GM18870 (cell line): ENCODE measurements around the gene PATE2.

Source experiments
- ATAC-seq: cut with Tn5 transposase; IDR thresholded peaks from one replicate; pipeline ENCODE4 v1.9.1; 2021; ENCODE audit warnings: moderate library complexity; ENCODE audit not compliant: unreplicated experiment

The PATE2 gene

DNA sequence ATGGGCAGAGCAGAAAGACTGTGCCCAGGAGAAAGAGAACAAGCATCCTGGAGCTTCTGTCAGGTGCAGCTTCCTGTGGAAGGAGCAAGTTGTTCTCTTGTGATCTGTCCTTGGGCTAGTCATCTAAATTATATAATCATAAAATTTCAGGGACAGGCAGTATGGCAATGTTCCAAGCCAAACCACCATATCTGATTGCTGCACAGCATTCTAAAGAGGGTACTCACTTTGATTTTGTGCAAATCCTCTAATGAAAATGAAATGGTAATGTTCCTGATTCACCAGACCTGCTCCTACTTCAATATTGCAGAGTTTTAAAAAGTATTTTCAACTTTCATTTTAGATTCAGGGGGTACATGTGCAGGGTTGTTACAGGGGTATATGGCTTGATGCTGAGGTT lies at the start of gene PATE2:
Gene PATE2 (minus strand): TSS at position 101 of the 400 bp plus-strand sequence. CDS start 55 bp downstream, at position 46.
- no peak for ATAC-seq

DNA sequence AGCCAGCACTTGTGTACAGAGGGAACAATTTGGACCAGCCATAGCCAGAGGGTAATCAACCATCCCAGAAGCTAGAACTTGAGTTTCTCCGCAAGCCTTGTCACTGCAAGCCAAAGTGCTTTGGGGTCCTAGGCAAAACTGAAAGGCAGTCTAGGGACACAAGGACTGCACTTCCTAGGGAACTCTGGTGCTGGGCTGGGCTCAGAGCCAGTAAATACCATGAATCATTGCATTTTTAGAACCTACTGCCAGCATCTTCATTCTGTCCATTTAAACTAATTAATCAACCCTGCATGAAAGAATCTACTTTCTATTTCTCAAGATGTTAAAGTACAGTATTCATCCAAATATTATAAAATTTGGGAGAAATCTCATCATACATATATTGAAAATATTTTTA lies 29.3 kb upstream of the PATE2 start:
- ATAC-seq: no peak

DNA sequence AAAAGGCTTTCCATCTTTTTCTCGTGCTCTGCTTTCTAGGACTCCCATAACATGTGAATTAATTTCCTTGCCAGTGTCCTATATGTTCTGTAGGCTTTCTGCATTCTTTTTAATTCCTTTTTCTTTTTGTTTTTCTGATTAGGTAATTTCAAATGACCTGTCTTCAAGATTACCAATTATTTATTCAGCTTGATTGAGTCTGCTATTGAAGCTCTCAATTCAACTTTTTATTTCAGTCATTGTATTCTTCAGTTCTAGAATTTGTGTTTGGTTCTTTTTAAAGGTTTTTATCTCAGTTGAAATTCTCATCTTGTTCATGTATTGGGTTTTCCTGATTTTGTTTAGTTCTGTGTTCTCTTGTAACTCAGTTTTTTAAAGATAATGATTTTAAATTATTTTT lies 23.8 kb upstream of the PATE2 start:
- no peak for ATAC-seq

DNA sequence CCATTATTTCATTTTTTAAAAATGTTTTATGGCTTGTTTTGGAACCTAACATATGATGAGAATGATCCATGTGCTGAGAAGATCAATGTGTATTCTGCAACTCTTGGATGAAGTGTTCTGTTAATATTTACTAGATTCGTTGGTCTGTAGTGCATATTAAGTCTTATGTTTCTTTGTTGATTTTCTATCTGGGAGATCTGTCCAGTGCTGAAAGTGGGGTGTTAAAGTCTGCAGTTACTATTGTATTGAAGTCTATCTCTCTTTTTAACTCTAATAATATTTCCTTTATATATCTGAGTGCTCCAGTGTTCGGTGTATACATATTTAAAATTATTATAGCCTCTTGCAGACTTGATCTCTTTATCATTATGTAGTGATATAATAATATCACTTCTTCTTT lies 21.2 kb upstream of the PATE2 start:
- no peak for ATAC-seq

DNA sequence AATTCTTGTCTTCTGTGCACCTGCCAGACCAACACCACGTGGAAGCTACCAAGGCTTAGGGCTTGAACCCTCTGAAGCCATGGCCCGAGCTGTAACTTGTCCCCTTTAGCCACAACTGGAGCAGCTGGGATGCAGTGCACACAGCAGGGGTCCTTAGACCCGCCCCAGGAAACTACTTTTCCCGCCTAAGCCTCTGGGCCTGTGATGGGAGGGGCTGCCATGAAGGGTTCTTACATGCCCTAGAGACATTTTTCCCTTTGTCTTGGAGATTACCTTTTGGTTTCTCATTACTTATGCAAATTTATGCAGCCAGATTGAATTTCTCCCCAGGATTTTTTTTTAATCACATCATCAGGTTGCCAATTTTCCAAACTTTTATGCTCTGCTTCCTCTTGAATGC lies 19.0 kb upstream of the PATE2 start:
- no peak for ATAC-seq

DNA sequence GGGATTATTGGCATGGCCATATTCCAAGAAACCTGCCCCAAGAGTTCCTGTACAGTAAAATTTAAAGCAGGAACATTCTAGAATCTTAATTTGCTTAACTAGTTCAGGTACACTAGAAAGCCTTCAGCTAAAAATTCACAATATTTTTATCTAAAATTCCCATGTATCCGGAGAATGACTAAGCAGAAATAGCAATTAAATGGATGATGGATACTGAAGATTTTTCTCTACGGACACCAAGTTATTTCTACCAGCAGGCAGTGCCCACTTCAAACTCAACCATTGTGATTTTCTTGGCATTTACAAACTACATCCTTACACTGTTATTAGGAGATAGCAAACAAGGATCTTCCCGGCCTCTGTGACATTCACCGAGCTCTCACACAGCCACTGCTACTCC lies 12.2 kb upstream of the PATE2 start:
- no peak for ATAC-seq

DNA sequence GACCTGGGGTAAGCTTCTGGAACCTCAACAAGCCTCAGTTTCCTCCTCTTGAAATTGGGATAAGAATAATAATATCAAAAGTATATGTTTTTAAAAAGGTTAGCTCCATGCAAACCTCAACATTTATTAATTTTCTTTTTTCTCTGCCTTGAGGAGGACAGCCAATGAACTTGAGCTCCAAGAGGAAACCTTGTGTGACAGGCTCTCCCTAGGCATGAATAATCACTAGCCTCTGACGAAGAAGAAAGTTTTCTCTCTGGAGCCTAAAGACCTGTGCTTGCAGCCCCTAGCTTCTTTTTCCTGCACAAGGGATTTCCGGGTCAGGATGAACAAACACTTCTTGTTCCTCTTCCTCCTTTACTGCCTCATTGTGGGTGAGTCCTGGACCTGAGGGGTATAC lies 9.2 kb upstream of the PATE2 start, which contains the start of gene PATE3:
Gene PATE3 (plus strand): TSS at position 301 of the 400 bp plus-strand sequence. CDS start 25 bp downstream, at position 326.
- no peak for ATAC-seq

DNA sequence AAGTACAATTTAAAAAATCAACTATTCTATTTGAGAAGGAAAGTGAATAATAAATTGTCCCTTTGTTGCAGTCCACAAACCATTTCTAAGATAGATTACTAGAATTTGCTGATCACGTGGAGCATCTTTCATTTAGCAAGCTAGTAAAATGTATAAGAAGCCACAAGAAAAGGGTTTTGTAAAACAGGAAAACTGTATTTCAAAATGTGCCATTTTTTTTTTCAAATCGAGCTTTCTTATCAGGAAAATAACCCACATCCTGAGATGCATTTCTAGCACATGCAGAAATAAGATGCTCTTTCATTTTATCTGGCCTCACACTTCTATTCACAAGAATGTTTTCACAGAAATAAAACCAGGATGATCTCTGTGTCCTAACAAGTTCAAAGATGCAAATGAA lies 6.0 kb upstream of the PATE2 start:
- ATAC-seq: no peak

DNA sequence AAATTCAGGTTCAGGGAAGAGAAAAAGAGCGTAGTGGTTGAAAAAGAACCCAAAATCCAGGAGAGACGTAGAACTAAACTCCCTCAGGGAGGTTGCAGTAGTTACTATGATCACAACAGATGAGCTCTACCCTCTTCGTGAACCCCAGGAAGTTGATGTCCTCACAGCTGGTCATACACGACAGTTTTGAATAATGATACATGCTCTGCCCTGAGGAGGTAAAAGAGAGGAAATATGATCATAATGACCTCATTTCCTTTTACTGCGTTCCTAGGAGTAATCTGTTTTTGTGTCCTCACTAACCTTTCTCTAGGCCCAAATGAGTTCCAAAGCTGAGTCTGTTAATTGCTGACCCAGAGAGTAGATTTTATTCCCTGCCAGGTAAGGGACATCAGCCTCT lies 1.3 kb downstream of the PATE2 start:
- ATAC-seq: no peak

DNA sequence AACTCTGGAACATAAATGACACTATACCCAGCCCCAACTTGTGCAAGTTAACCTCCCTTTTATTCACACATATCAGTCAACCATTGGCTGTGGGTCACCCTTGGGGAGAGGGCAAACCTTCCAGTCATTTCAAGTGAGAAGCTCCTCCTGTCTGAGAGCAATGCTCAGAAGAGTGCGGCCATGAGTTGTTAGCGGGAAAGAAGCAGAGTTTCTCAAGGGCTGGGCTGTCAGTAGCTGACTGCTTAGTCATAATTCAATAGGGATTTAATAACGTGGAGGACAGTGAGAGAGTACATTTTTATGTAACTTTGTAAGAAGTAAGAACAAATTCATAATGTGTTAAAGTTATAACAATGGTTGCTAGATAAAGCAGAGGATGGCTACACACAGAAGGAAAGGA lies 5.1 kb downstream of the PATE2 start:
- ATAC-seq: no peak

DNA sequence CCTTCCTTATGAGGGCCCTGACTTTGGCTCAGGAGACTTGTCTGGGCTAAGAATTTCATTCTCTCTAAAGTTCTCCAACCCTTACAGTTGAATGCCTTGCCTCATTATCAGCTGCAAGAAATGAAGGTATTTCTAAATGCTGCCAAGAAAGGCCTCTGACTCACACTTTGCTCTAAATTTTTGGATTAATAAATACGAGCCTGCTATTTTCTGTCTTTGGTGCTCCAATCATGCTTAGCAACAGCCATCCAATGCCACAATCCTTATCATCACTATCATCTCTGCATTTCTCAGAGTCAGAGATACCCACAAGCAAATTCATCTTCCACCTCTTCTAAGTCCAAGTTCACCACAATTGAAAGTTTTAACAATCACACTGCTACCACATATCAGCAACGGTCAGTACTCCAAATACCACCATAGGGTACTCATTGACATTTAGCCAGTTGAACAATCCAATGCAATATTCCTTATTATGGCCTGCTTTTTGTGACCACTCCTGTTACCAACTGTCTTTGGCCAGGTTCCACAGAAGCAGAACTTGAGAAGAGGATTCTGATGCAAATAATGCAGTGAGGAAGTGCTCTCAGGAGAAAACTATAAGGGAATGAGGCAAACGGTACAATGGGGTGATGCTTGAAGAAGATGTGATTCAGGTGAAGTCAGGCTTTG lies 5.7 kb downstream of the PATE2 start:
- no peak for ATAC-seq

DNA sequence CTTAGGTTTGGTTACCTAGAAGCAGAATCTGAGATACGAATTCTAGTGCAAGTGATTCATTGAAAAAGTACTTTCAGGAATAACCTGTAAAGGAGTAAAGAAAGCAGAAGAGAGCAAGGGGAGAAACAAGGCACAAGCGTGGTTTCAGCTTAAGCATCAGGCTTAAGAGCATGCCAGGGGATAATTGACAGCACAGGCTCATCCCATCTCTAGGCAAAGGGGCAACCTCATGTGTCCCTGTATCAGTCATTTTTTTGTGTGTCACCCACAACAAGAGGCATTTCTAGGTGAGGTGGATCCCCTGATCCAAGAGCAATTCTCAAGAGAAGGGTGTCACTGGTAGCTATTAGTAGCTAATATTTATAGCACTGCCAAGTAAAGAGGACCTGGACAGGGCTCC lies 8.0 kb downstream of the PATE2 start:
- no peak for ATAC-seq

DNA sequence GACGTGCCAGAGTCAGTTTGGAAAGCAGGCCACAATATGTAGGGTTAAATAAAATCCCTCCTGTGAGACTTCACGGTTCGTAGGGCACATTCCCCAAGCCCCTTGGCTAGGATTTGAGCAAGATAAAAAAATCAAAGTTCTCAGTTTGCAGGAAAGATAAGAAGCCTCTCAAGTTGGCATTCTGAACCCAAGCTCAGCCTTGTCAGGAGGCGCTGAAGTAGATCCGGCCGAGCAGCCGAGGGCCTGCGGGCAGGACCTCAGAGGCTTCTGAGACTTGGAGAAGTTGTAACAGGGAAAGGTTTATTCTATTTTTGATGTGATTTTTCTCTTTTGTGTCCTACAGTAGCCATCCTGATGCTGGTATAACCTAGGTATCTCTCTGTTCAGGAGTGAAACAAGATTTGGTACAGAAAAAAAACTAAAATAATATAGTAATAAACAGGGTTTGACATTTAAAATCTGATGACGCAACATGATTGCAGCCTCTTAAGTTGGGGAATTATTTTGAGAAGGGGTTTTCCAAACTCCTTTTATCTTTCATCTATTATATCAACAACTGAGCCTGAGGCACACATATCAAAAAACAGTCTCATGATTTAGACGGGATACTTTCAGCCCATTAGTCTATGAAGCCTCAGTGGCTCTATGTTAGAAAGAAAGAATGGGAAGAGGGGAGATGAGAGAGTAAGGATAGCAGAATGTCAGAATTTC lies 10.1 kb downstream of the PATE2 start:
- ATAC-seq: no peak

DNA sequence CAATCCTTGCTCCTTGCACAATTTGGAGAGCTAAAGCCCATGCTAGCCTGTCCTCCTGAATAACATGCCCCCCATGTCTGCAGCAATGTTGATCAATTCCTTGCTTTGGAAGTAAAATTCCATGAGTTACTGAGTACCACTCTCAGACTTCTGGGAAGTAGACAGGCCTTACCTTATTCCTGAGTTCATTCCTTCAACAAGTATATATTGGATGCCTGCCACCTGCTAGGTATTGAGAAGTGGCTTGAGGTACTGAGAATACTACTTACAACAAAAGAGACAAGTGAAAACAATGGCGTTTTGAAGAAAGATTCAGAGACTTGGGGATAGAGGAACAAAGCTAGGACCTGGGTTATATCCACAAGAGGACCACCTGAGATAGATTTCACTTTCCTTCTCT lies 12.4 kb downstream of the PATE2 start:
- no peak for ATAC-seq

DNA sequence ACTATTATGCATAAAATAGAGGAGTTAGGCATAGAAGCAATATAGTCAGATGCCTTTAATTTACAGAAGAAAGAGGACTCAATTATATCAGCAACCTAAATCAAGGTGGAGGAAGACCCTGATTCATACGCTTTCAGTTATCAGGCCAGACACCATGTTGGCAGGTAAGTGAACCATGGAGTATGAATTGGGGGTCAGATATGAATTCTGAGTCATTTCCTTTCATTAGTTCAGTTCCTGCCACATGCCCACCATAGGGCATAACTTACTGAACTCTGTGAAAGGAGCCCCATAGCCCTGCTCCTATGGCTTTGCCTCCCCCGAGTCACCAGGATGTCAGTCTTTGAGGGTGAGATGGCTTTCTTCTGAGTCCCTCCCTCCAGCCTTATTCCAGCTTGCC lies 15.1 kb downstream of the PATE2 start:
- ATAC-seq: no peak

DNA sequence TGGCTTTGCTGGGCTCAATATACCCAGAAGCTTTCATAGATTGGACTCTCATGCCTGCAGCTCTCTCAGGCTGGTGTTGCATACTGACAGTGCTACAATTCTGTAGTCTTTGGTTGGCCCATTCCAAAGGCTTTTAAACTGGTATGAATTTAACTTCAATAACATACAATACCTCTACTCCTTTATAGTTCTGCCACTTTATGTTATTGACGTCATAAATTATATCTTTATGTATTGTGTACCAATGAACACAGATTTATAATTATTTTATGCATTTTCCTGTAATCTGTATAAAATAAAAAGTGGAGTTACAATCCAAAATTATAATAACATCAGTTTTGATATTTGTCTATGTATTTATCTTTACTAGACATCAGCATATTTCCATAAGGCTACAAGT lies 16.2 kb downstream of the PATE2 start:
- ATAC-seq: no peak

DNA sequence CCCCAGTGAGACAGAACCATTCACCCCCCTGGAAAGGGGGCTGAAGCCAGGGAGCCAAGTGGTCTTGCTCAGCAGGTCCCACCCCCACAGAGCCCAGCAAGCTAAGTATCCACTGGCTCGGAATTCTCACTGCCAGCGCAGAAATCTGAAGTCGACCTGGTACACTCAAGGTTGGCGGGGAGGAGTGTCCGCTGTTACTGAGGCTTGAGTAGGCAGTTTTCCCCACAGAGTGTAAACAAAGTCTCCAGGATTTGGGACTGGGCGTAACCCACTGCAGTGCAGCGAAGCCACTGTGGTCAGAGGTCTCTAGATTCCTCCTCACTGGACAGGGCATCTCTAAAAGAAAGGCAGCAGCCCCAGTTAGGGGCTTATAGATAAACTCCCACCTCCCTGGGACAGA lies 22.6 kb downstream of the PATE2 start:
- no peak for ATAC-seq

DNA sequence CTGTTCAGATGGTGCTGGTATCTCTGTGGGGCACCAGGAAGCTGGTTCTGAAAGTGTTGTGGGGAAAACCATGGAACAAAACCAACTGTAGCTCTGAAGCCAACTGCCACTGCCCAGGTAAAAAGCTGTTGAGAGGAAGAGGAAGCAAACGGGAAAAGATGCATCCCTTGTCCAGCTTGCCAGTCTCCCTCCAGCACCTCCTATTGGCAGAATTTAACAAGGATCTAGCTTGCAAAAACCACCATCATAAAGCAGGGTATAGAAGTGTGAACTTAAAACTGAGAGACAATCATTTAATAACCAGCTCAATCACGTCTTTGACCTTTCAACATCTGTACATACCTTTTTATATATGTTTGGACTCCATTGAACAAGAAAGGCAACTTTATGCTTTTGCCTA lies 28.0 kb downstream of the PATE2 start:
- ATAC-seq: no peak

DNA sequence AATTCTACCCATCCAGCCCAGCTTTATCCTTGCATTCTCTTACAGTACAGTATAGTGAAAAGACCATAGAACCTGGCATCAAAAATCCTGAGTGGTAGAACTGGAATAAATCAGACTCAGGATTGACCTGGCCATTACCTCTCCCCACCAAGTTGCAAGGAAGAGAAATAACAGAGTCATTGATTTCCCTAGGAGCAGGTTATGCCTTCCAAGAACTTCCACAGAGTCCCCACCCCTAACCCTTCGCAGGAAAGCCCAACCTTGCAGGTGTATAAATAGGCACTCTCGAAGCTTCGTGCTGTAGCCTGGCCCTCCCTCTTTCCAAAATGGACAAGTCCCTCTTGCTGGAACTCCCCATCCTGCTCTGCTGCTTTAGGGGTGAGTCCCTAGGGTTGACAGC lies 32.6 kb downstream of the PATE2 start, which contains the start of gene PATE1:
Gene PATE1 (plus strand): TSS at position 301 of the 400 bp plus-strand sequence. CDS start 26 bp downstream, at position 327.
- ATAC-seq: no peak

DNA sequence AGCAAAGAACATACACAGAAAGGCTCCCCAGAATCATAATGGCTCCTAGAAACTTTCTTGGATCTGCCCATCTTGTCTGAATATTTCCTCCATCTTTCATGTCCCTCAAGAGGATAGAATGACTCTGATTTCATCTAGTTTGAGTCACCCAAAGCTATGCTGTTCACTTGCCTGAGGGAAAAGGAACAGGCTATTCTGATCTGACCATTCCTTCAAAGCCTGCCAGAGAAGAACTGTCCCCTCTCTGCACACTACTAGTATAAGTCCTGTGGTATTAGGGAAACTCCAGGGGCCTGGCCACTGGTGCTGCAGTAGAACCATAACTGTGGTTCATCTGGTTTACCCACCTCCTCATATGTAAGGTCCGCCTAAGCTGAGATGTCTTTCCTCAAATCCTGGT lies 34.9 kb downstream of the PATE2 start:
- no peak for ATAC-seq

DNA sequence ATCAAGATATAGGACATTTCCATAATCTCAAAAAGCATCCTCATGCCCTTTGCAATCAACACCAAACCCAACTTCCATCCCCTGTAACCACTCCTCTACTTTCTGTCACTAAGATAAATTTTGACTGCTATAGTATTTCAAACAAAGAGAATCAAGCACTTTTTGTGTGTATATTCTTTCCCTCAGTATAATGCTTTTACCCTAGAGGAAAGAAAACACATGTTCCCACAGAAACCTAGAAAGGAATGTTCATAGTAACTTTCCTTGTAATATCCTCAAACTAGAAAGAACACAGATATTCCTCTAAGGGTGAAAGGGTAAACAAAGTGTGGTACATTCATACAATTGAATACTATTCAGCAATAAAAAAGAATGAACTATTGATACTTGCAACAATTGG lies 38.0 kb downstream of the PATE2 start:
- ATAC-seq: no peak

DNA sequence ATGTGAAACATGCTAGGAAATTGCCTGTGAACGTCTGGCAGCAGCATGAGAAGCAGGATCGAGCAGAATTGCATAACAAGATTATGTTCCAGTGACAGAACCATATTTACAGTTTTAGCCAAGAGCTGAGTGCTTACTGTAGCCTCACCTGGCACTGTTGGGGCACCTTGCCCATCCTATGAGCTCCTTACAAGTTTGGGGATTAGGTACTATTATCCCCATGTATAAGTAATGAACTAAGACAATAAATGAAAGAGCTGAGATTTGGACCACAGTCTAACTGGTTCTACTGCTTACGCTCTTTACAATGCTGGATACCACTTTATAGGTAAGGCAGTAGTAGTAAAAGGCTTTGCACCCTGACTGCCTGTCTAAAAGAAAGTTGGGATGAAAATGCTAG lies 49.7 kb downstream of the PATE2 start:
- no peak for ATAC-seq
